Activated B cell treated with CpG ODN at 0.5 μM for 24 hours (primary cell): ENCODE results near the gene TBC1D9. TPM values are rescaled to one million over a fixed set of nuclear protein-coding genes. Genes with fewer than 3 reads are reported as not detected.

Experiments
- ATAC-seq: fragments of 200-7000 bp; cut with Tn5 transposase; one replicate; pipeline ENCODE4 v1.10.0; 2021; ENCODE audit warnings: low read depth, mild to moderate bottlenecking, moderate library complexity
- CTCF ChIA-PET: fragments of 350-600 bp; sonication (Branson Sonifier 250); formaldehyde crosslinking; loops from one replicate; lab custom pipeline; 2021; ENCODE audit warnings: antibody characterized with exemption; lab: Charles Lee
- POLR2A ChIA-PET: fragments of 350-600 bp; sonication (Branson Sonifier 250); formaldehyde crosslinking; loops from one replicate; lab custom pipeline; 2021; ENCODE audit warnings: antibody characterized with exemption; lab: Charles Lee
- DNase-seq: peaks from one replicate; pipeline ENCODE4 v3.0.0; 2022
- H3K27ac Mint-ChIP-seq: one replicate; pipeline ENCODE4 v1.8.0; 2020; ENCODE audit warnings: mixed read lengths
- H3K27me3 Mint-ChIP-seq: one replicate; pipeline ENCODE4 v1.8.0; 2021; ENCODE audit warnings: mixed read lengths
- H3K36me3 Mint-ChIP-seq: one replicate; pipeline ENCODE4 v1.8.0; 2021; ENCODE audit warnings: low read depth, mixed read lengths
- H3K4me1 Mint-ChIP-seq: one replicate; pipeline ENCODE4 v1.8.0; 2021; ENCODE audit warnings: mixed read lengths
- H3K4me3 Mint-ChIP-seq: one replicate; pipeline ENCODE4 v1.8.0; 2020; ENCODE audit warnings: mild to moderate bottlenecking, mixed read lengths
- H3K9me3 Mint-ChIP-seq: one replicate; pipeline ENCODE4 v1.8.0; 2020; ENCODE audit warnings: mixed read lengths
- intact Hi-C: fragments of 100-400 bp; cut with micrococcal nuclease; formaldehyde crosslinking; loops from one replicate; pipeline ENCODE4 v1.15.1; 2024
- total RNA-seq: library from RNA; stranded (reverse); gene quantifications from 2 replicates; pipeline ENCODE4 v1.2.3, GENCODE V29; 2022
- TF ChIP-seq, protein P1 (sequence below): fragments of 200-600 bp; IDR thresholded peaks from one replicate; pipeline ENCODE4 v1.8.0; 2022; ENCODE audit warnings: antibody characterized with exemption, mild to moderate bottlenecking

The TBC1D9 gene
- 37.9 and 46.0 TPM in 2 replicates for total RNA-seq

DNA sequence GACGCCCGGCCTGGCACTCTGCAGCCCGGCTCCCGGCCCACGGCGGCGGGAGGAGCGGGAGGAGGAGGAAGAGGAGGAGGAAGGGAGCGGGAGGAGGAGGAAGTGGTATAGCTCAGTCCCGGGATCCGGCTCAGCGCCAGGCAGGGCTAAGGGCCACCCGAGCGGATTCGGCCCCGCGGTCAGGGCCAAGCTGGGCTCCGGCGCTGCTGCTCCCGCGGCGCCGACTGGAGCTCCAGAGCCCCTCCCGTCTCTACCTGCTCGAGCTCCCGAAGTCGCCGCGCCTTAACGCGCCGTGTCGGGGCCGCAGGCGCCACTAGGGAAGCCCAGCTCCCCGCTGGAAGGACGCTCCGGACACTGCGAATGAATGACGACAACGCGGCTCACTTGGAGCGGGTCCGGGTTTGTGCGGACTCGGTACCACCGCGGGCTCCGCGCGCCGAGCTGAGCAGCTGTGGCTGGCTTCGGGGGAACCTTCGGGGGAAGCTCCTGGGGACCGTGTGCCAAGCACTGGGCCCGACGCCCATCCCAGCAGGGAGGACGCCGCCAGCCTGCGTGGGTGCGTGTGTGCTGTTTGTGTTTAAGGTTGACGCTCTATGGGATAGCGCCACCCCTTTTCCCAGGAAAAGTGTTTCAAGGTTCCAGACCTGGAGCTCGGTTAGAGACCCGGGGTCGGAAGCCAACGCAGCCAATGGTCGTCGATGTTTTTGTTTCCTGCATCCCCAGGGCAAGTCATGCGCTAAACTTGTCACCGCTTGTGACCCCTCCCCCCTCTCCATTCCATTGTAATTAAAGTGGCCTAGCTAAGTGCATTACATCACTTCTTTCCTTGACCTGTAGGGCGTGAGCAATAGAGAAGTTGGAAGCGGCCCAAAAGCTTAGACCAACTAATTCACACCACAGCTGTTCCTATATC lies at the start of gene TBC1D9:
Gene TBC1D9, minus strand, starts transcription at position 67 of the 913 bp plus-strand sequence. CDS start 340 bp downstream, outside the sequence.
- Mint-ChIP-seq H3K4me3 (peak within 1 kb of the TSS; percentile 89), H3K4me1 (peaks cover 62% of the 10 kb centered on the region), H3K27ac (peak within 1 kb of the TSS; percentile 94), H3K27me3 (no peaks in the 10 kb centered on the region), H3K9me3 (no peaks in the 10 kb centered on the region), H3K36me3 (peaks cover 27% of the 10 kb centered on the region)
- TF ChIP-seq, protein P1, sequence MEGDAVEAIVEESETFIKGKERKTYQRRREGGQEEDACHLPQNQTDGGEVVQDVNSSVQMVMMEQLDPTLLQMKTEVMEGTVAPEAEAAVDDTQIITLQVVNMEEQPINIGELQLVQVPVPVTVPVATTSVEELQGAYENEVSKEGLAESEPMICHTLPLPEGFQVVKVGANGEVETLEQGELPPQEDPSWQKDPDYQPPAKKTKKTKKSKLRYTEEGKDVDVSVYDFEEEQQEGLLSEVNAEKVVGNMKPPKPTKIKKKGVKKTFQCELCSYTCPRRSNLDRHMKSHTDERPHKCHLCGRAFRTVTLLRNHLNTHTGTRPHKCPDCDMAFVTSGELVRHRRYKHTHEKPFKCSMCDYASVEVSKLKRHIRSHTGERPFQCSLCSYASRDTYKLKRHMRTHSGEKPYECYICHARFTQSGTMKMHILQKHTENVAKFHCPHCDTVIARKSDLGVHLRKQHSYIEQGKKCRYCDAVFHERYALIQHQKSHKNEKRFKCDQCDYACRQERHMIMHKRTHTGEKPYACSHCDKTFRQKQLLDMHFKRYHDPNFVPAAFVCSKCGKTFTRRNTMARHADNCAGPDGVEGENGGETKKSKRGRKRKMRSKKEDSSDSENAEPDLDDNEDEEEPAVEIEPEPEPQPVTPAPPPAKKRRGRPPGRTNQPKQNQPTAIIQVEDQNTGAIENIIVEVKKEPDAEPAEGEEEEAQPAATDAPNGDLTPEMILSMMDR: no peak
- ATAC-seq: peak; percentile 48
- intact Hi-C loops: loop anchor here (1.0 to 5.0 kb wide), 5 partner anchors 35 to 1304 kb away; partner anchors contain the start of genes ELMOD2 and RAB33B
- ChIA-PET POLR2A (interaction anchor here (0.6 to 3.2 kb wide), 30 partner anchors 9 to 383 kb away, joined by 3 to 92 read pairs (median 4); partner anchors contain the start of gene SCOC), CTCF (interaction anchor here (0.7 to 2.0 kb wide), 16 partner anchors 12 to 397 kb away, joined by 3 to 27 read pairs (median 4); partner anchors contain the start of gene SCOC)
- DNase-seq: peak; percentile 70

DNA sequence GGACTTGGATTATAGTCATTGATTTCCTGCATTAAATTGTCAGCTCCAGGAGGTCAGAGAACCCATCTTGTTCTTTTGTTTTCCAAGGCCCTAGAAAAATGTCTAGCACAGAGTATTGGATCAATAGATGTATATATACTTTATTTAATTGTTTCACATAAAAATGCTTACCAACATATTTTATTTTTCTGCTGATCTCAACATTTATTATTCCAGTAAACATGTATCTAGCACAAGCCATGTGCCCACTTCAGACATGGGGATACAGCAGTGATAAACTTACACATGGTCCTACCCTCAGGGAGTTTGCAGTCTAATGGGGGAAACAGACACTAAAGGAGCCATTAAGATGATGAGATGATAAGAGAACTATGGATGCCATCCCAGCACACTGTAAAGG lies 49.1 kb upstream of the TBC1D9 start:
- ChIA-PET CTCF (interaction anchor here (1.2 kb wide), 1 partner anchor 14 kb away, joined by 3 read pairs; no protein-coding TSS in a partner anchor), POLR2A (interaction anchor here (2.5 to 10.2 kb wide), 4 partner anchors 13 to 48 kb away, joined by 7 to 150 read pairs (median 42); partner anchors contain the start of gene TBC1D9)
- DNase-seq: no peak
- peak overlapping the region; percentile 93 for H3K27ac Mint-ChIP-seq
- ATAC-seq: no peak
- TF ChIP-seq, protein P1: no peak
- peaks cover 5% of the 10 kb centered on the region for H3K9me3 Mint-ChIP-seq
- H3K4me3 Mint-ChIP-seq: peak overlapping the region; percentile 33
- H3K27me3 Mint-ChIP-seq: no peaks in the 10 kb centered on the region
- intact Hi-C loops: loop anchor here (10.0 kb wide), 1 partner anchor 1790 kb away; the partner anchor contains the start of gene NOCT
- no peaks in the 10 kb centered on the region for H3K36me3 Mint-ChIP-seq
- peaks cover 96% of the 10 kb centered on the region for H3K4me1 Mint-ChIP-seq

DNA sequence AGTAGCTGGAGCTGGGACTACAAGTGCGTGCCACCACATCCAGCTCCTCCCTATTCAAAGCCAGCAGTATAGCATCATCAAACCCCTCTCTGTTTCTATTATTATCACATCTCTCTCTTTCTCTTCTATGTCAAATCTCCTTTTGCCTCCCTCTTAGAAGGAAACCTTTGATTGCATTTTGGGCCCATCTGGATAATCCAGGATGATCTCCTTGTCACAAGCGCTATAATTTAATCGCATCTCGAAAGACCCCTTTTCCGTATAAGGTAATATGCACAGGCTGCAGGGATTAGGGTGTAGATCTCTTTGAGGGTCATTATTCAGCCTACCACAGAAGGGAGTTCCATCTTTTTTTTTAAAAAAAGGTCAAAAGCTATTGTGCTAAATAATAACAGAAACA lies 46.4 kb upstream of the TBC1D9 start:
- DNase-seq: no peak
- Mint-ChIP-seq H3K4me3 (peak overlapping the region; percentile 44), H3K9me3 (peaks cover 5% of the 10 kb centered on the region), H3K36me3 (no peaks in the 10 kb centered on the region), H3K27me3 (no peaks in the 10 kb centered on the region), H3K27ac (peak overlapping the region; percentile 81), H3K4me1 (peaks cover 91% of the 10 kb centered on the region)
- TF ChIP-seq, protein P1: no peak
- intact Hi-C loops: loop anchor here (10.0 kb wide), 1 partner anchor 1788 kb away; the partner anchor contains the start of gene NOCT
- POLR2A ChIA-PET: interaction anchor here (0.5 to 10.2 kb wide), 4 partner anchors 10 to 49 kb away, joined by 3 to 150 read pairs (median 16); partner anchors contain the start of gene TBC1D9
- no peak for ATAC-seq
- CTCF ChIA-PET: interaction anchor here (1.3 kb wide), 1 partner anchor 48 kb away, joined by 5 read pairs; no protein-coding TSS in a partner anchor

DNA sequence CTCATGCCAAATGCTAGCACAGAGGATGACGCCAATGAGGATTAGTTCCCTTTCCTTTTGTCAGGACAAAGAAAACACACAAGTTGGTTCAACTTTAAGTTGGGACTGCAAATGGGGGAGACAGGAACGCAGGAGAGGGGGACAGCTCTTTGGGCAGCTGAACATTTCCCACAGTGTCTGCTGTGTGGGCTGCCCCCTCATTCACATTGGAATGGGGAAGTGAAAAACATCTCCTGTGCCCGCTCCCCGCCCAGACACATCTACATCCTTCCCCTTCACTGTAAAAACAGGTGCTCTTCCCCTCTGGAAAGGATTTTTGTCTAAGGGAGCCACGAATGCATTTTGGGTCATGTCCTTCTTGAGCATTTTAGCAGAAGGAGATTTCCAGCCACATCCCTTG lies 44.5 kb upstream of the TBC1D9 start:
- Mint-ChIP-seq H3K36me3 (no peaks in the 10 kb centered on the region), H3K4me3 (peak overlapping the region; percentile 56), H3K27me3 (no peaks in the 10 kb centered on the region), H3K27ac (peak overlapping the region; percentile 79), H3K9me3 (peaks cover 5% of the 10 kb centered on the region), H3K4me1 (peaks cover 87% of the 10 kb centered on the region)
- POLR2A ChIA-PET: interaction anchor here (0.6 to 10.2 kb wide), 8 partner anchors 8 to 81 kb away, joined by 3 to 150 read pairs (median 8); partner anchors contain the start of gene TBC1D9
- DNase-seq: no peak
- intact Hi-C loops: loop anchor here (1.0 to 10.0 kb wide), 2 partner anchors 9 to 1786 kb away; partner anchors contain the start of gene NOCT
- TF ChIP-seq, protein P1: no peak
- CTCF ChIA-PET: interaction anchor here (1.5 to 1.9 kb wide), 2 partner anchors 10 to 44 kb away, joined by 6 read pairs; no protein-coding TSS in a partner anchor
- ATAC-seq: peak; percentile 70
